Liver (tissue), 9 donors: ENCODE results near the gene NAA16. TPM values are rescaled to one million over a fixed set of nuclear protein-coding genes. Genes with fewer than 3 reads are reported as not detected.

ENCODE experiments used
- DNase-seq: peaks from one replicate; pipeline ENCODE4 v3.0.0-alpha.2; 2017; ENCODE audit warnings: low spot score
- H3K27ac ChIP-seq, 2 donors: one replicate each; pipeline ENCODE4 v1.7.0; 2013; ENCODE audit warnings: inconsistent platforms in 2 of 2, low read length in 2 of 2, control low read depth in 1 of 2, low read depth in 1 of 2, mild to moderate bottlenecking in 1 of 2
- H3K27me3 ChIP-seq, 4 donors: one replicate each; pipeline versions ENCODE4 v1.6.1 to v1.7.0; 2013; ENCODE audit warnings: low read length in 3 of 4, inconsistent platforms in 1 of 4, mild to moderate bottlenecking in 1 of 4, moderate library complexity in 1 of 4; ENCODE audit not compliant: control insufficient read depth in 4 of 4, insufficient read depth in 4 of 4
- H3K36me3 ChIP-seq, 4 donors: one replicate each; pipeline versions ENCODE4 v1.6.1 to v1.7.0; 2013; ENCODE audit warnings: low read length in 3 of 4, mild to moderate bottlenecking in 3 of 4, low read depth in 1 of 4, moderate library complexity in 1 of 4; ENCODE audit not compliant: control insufficient read depth in 4 of 4, insufficient read depth in 3 of 4
- H3K4me1 ChIP-seq, 4 donors: one replicate each; pipeline versions ENCODE4 v1.6.1 to v1.7.0; 2013; ENCODE audit warnings: low read length in 3 of 4, mild to moderate bottlenecking in 3 of 4, moderate library complexity in 1 of 4; ENCODE audit not compliant: control insufficient read depth in 4 of 4, insufficient read depth in 4 of 4
- H3K4me3 ChIP-seq, 3 donors: one replicate each; pipeline versions ENCODE4 v1.6.1 to v1.7.0; 2013; ENCODE audit warnings: low read length in 3 of 3, control low read depth in 1 of 3, low read depth in 1 of 3, mild to moderate bottlenecking in 1 of 3
- H3K9ac ChIP-seq, 2 donors: one replicate each; pipeline ENCODE4 v1.7.0; 2013; ENCODE audit warnings: low read length in 2 of 2, mild to moderate bottlenecking in 2 of 2, moderate library complexity in 2 of 2, control low read depth in 1 of 2, low read depth in 1 of 2
- H3K9me3 ChIP-seq, 4 donors: one replicate each; pipeline versions ENCODE4 v1.6.1 to v1.7.0; 2013; ENCODE audit warnings: low read length in 3 of 4; ENCODE audit not compliant: control insufficient read depth in 4 of 4
- ATF3 ChIP-seq: IDR thresholded peaks from 2 replicates; pipeline ENCODE4 v1.6.1; 2016; ENCODE audit warnings: antibody characterized with exemption
- EGR1 ChIP-seq, 2 donors: IDR thresholded peaks; 2 replicates each; pipeline ENCODE4 v1.6.1; 2016 to 2018; ENCODE audit warnings: antibody characterized with exemption in 2 of 2, low read depth in 2 of 2
- FOXA1 ChIP-seq: IDR thresholded peaks from 2 replicates; pipeline ENCODE4 v1.6.1; 2016; ENCODE audit warnings: antibody characterized with exemption
- FOXA2 ChIP-seq: IDR thresholded peaks from 2 replicates; pipeline ENCODE4 v1.6.1; 2016; ENCODE audit warnings: antibody characterized with exemption
- GABPA ChIP-seq, 2 donors: IDR thresholded peaks in 1 of 2; conservative IDR thresholded peaks in 1 of 2; 2 replicates each; pipeline ENCODE4 v1.6.1; 2016; ENCODE audit warnings: antibody characterized with exemption in 2 of 2, mild to moderate bottlenecking in 1 of 2, moderate library complexity in 1 of 2
- HNF4A ChIP-seq, 2 donors: conservative IDR thresholded peaks; 2 replicates each; pipeline ENCODE4 v1.6.1; 2016; ENCODE audit warnings: antibody characterized with exemption in 2 of 2, mild to moderate bottlenecking in 2 of 2
- HNF4G ChIP-seq: IDR thresholded peaks from 2 replicates; pipeline ENCODE4 v1.6.1; 2016; ENCODE audit warnings: antibody characterized with exemption
- JUND ChIP-seq, 2 donors: IDR thresholded peaks; 2 replicates each; pipeline ENCODE4 v1.6.1; 2016; ENCODE audit warnings: antibody characterized with exemption in 2 of 2
- MAX ChIP-seq: IDR thresholded peaks from 2 replicates; pipeline ENCODE4 v1.6.1; 2016; ENCODE audit warnings: antibody characterized with exemption
- NR2F2 ChIP-seq: IDR thresholded peaks from 2 replicates; pipeline ENCODE4 v1.6.1; 2016; ENCODE audit warnings: antibody characterized with exemption
- RXRA ChIP-seq, 2 donors: IDR thresholded peaks; 2 replicates each; pipeline ENCODE4 v1.6.1; 2017 to 2018; ENCODE audit warnings: antibody characterized with exemption in 2 of 2, mild to moderate bottlenecking in 1 of 2
- SP1 ChIP-seq: IDR thresholded peaks from 2 replicates; pipeline ENCODE4 v1.6.1; 2018; ENCODE audit warnings: antibody characterized with exemption, mild to moderate bottlenecking
- TAF1 ChIP-seq: conservative IDR thresholded peaks from 2 replicates; pipeline ENCODE4 v1.6.1; 2016; ENCODE audit warnings: antibody characterized with exemption, mild to moderate bottlenecking
- YY1 ChIP-seq: IDR thresholded peaks from 2 replicates; pipeline ENCODE4 v1.6.1; 2016; ENCODE audit warnings: antibody characterized with exemption, mild to moderate bottlenecking
- WGBS: extraction: QIAGEN DNeasy Blood & Tissue Kit; methylation state at CpG from one replicate; pipeline ENCODE4 v1.1.7; 2013; 5-methylcytosine and 5-hydroxymethylcytosine counted together
- polyA plus RNA-seq, 2 donors: library from polyadenylated mRNA; stranded (reverse) in 1 of 2; unstranded in 1 of 2; fragments of 200-250 nt in 1 of 2; fragments of >200 nt in 1 of 2; fragmentation: Nextera tagmentation in 1 of 2; extraction: Ambion mirVana in 1 of 2; gene quantifications; one replicate each; pipeline versions ENCODE4 v1.2.1 to v1.2.3, GENCODE V29; 2013 to 2015
- total RNA-seq, 2 donors: library from RNA; depleted of rRNA; stranded (reverse); fragments of >200 nt; gene quantifications; one replicate each; pipeline ENCODE4 v1.2.3, GENCODE V29; 2014
- TF ChIP-seq, protein P1 (sequence below): fragments of 150-350 bp; IDR thresholded peaks from 2 replicates; pipeline ENCODE4 v1.5.1; 2017; ENCODE audit warnings: improper control_type of control experiment, low read depth, low read length; ENCODE audit not compliant: missing input control
- TF ChIP-seq, protein P2 (sequence below): IDR thresholded peaks from 2 replicates; pipeline ENCODE4 v1.6.1; 2016; ENCODE audit warnings: antibody characterized with exemption, mild to moderate bottlenecking
- TF ChIP-seq, protein P3 (sequence below): IDR thresholded peaks from 2 replicates; pipeline ENCODE4 v1.6.1; 2016; ENCODE audit warnings: antibody characterized with exemption
- donor health status: healthy.
- donor health status: healthy.
- donor health status: healthy.
- donor health status: healthy.
- donor health status: healthy.

NAA16 gene
- total and polyA plus RNA-seq, 4 donors: 2.6 to 11.5 (median 9.2) TPM

GRCh38 chr13:41313659-41314197, 2.7 kb downstream of the NAA16 start:
- WGBS: 93% methylated on average over 6 of the region's 6 CpGs
- H3K27me3 ChIP-seq: no peaks in the 10 kb centered on the region
- no peak overlapping the region for H3K4me3 ChIP-seq
- no peak for DNase-seq
- no peak overlapping the region for H3K9ac ChIP-seq
- H3K36me3 ChIP-seq: no peaks in the 10 kb centered on the region
- no peaks in the 10 kb centered on the region for H3K9me3 ChIP-seq
- H3K27ac ChIP-seq: no peak overlapping the region
- peaks cover 0 to 33% (median 8%) of the 10 kb centered on the region in 4 donors for H3K4me1 ChIP-seq
- TF ChIP-seq EGR1 (IDR thresholded peaks at IDR 0.05; ENCODE audit: low read depth in 2 of 2) (no peak), HNF4G (no peak), ATF3 (no peak), GABPA (IDR thresholded peaks at IDR 0.05 in 1 of 2, conservative IDR thresholded peaks at IDR 0.05 in 1 of 2) (no peak), JUND (IDR thresholded peaks at IDR 0.05) (no peak), NR2F2 (no peak), SP1 (no peak), MAX (no peak), TAF1 (no peak), HNF4A (conservative IDR thresholded peaks at IDR 0.05) (no peak)
- TF ChIP-seq, protein P1, sequence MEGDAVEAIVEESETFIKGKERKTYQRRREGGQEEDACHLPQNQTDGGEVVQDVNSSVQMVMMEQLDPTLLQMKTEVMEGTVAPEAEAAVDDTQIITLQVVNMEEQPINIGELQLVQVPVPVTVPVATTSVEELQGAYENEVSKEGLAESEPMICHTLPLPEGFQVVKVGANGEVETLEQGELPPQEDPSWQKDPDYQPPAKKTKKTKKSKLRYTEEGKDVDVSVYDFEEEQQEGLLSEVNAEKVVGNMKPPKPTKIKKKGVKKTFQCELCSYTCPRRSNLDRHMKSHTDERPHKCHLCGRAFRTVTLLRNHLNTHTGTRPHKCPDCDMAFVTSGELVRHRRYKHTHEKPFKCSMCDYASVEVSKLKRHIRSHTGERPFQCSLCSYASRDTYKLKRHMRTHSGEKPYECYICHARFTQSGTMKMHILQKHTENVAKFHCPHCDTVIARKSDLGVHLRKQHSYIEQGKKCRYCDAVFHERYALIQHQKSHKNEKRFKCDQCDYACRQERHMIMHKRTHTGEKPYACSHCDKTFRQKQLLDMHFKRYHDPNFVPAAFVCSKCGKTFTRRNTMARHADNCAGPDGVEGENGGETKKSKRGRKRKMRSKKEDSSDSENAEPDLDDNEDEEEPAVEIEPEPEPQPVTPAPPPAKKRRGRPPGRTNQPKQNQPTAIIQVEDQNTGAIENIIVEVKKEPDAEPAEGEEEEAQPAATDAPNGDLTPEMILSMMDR: no peak
- TF ChIP-seq, protein P2, sequence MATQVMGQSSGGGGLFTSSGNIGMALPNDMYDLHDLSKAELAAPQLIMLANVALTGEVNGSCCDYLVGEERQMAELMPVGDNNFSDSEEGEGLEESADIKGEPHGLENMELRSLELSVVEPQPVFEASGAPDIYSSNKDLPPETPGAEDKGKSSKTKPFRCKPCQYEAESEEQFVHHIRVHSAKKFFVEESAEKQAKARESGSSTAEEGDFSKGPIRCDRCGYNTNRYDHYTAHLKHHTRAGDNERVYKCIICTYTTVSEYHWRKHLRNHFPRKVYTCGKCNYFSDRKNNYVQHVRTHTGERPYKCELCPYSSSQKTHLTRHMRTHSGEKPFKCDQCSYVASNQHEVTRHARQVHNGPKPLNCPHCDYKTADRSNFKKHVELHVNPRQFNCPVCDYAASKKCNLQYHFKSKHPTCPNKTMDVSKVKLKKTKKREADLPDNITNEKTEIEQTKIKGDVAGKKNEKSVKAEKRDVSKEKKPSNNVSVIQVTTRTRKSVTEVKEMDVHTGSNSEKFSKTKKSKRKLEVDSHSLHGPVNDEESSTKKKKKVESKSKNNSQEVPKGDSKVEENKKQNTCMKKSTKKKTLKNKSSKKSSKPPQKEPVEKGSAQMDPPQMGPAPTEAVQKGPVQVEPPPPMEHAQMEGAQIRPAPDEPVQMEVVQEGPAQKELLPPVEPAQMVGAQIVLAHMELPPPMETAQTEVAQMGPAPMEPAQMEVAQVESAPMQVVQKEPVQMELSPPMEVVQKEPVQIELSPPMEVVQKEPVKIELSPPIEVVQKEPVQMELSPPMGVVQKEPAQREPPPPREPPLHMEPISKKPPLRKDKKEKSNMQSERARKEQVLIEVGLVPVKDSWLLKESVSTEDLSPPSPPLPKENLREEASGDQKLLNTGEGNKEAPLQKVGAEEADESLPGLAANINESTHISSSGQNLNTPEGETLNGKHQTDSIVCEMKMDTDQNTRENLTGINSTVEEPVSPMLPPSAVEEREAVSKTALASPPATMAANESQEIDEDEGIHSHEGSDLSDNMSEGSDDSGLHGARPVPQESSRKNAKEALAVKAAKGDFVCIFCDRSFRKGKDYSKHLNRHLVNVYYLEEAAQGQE: no peak

- WGBS: 95% methylated on average over 5 of the region's 5 CpGs
- Histone ChIP-seq H3K4me3 (no peak overlapping the region), H3K27ac (no peak overlapping the region), H3K27me3 (no peaks in the 10 kb centered on the region), H3K36me3 (no peaks in the 10 kb centered on the region), H3K4me1 (peaks cover 0 to 33% (median 7%) of the 10 kb centered on the region in 4 donors), H3K9me3 (no peaks in the 10 kb centered on the region), H3K9ac (no peak overlapping the region)
- no peak for DNase-seq
- TF ChIP-seq TAF1 (no peak), SP1 (no peak), RXRA (IDR thresholded peaks at IDR 0.05) (no peak), ATF3 (no peak), HNF4A (conservative IDR thresholded peaks at IDR 0.05) (no peak), FOXA1 (no peak), YY1 (no peak), MAX (no peak), HNF4G (no peak), JUND (IDR thresholded peaks at IDR 0.05) (no peak), FOXA2 (no peak)
- TF ChIP-seq, protein P3, sequence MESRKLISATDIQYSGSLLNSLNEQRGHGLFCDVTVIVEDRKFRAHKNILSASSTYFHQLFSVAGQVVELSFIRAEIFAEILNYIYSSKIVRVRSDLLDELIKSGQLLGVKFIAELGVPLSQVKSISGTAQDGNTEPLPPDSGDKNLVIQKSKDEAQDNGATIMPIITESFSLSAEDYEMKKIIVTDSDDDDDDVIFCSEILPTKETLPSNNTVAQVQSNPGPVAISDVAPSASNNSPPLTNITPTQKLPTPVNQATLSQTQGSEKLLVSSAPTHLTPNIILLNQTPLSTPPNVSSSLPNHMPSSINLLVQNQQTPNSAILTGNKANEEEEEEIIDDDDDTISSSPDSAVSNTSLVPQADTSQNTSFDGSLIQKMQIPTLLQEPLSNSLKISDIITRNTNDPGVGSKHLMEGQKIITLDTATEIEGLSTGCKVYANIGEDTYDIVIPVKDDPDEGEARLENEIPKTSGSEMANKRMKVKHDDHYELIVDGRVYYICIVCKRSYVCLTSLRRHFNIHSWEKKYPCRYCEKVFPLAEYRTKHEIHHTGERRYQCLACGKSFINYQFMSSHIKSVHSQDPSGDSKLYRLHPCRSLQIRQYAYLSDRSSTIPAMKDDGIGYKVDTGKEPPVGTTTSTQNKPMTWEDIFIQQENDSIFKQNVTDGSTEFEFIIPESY: no peak
Observed at GRCh38 chr13:41315443-41316047, 4.5 kb downstream of the NAA16 start.
